ENCODE results near the gene OR8H2.

DNA sequence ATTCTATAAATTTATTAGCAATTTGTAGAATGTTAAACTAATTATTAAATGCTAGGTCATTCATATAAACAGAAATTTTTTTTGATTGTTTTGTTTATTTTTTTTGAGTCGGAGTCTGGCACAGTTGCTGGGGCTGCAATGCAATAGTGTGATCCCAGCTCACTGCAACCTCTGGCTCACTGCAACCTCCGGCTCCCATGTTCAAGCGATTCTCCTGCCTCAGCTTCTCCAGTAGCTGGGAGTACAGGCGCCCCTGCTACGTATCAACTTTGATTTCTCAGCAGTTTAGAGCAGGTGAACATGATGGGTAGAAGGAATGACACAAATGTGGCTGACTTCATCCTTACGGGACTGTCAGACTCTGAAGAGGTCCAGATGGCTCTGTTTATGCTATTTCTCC is 18.6 kb downstream of the OR8H2 start, which contains the start of gene OR8H3:
- TF ChIP-seq CTCF (IDR thresholded peaks at IDR 0.05) (no peak), ZBTB33 (IDR thresholded peaks at IDR 0.05; ENCODE audit: borderline replicate concordance, low read depth) (no peak), EP300 (IDR thresholded peaks at IDR 0.05; ENCODE audit: borderline replicate concordance in 1 of 2, low read depth in 1 of 2, low read length in 1 of 2) (no peak), REST (IDR thresholded peaks at IDR 0.05; ENCODE audit: low read depth, low read length) (no peak), SMC3 (IDR thresholded peaks at IDR 0.05; ENCODE audit: low read depth, low read length) (no peak), POLR2AphosphoS5 (IDR thresholded peaks at IDR 0.05; ENCODE audit: low read depth, low read length) (no peak), RFX5 (IDR thresholded peaks at IDR 0.05; ENCODE audit: low read length) (no peak), RXRA (IDR thresholded peaks at IDR 0.05; ENCODE audit: borderline replicate concordance, low read depth) (no peak), RAD21 (IDR thresholded peaks at IDR 0.05; ENCODE audit: low read length) (no peak), CHD2 (IDR thresholded peaks at IDR 0.05; ENCODE audit: low read length, partially characterized antibody) (no peak), SIN3A (IDR thresholded peaks at IDR 0.05; ENCODE audit: borderline replicate concordance, low read depth, low read length) (no peak), TAF1 (IDR thresholded peaks at IDR 0.05; ENCODE audit: borderline replicate concordance, low read depth, low read length) (no peak)
